Transverse colon (tissue), 4 donors: ENCODE data around the gene SWSAP1. TPM values are rescaled to one million over a fixed set of nuclear protein-coding genes. Genes with fewer than 3 reads are reported as not detected.
A peak's percentile ranks its signal among the peaks of the same experiment; 100 is the strongest.
"Not testable (repeated sequence)": the region's sequence is repeated elsewhere in the genome, so short reads cannot be mapped to it uniquely, and the experiment has no call there.

Source experiments
- DNase-seq: peaks from one replicate; pipeline ENCODE4 v3.0.0-alpha.2; 2019
- H3K27ac ChIP-seq, 4 donors: fragments of 200-600 bp; sonication (generic); 2 replicates each; pipeline ENCODE4 v1.5.1; 2016 to 2018; ENCODE audit warnings: inconsistent platforms in 4 of 4
- H3K27me3 ChIP-seq: fragments of 200-600 bp; sonication (generic); 2 replicates; pipeline ENCODE4 v1.5.1; 2017; ENCODE audit warnings: inconsistent platforms
- H3K36me3 ChIP-seq, 4 donors: fragments of 200-600 bp; sonication (generic); 2 replicates each; pipeline ENCODE4 v1.5.1; 2017 to 2019; ENCODE audit warnings: inconsistent platforms in 4 of 4
- H3K4me1 ChIP-seq, 4 donors: fragments of 200-600 bp; sonication (generic); 2 replicates each; pipeline ENCODE4 v1.5.1; 2017 to 2020; ENCODE audit warnings: inconsistent platforms in 4 of 4
- H3K4me3 ChIP-seq, 4 donors: fragments of 200-600 bp; sonication (generic); 1 replicate in 1 of 4; 2 replicates in 3 of 4; pipeline versions ENCODE4 v1.5.1 to v1.6.1; 2017 to 2019; ENCODE audit warnings: inconsistent platforms in 4 of 4
- H3K9me3 ChIP-seq, 2 donors: fragments of 200-600 bp; sonication (generic); 2 replicates each; pipeline ENCODE4 v1.5.1; 2017 to 2019; ENCODE audit warnings: inconsistent platforms in 2 of 2
- CTCF ChIP-seq, 5 experiments: fragments of 200-600 bp in 3 of 5; fragments of 450-650 bp in 2 of 5; sonication (generic) in 3 of 5; IDR thresholded peaks; 1 replicate in 2 of 5; 2 replicates in 3 of 5; pipeline ENCODE4 v1.5.1; 2016 to 2017; ENCODE audit warnings: antibody characterized with exemption in 5 of 5, inconsistent platforms in 3 of 5, mild to moderate bottlenecking in 2 of 5, moderate library complexity in 1 of 5
- EP300 ChIP-seq: sonication (generic); formaldehyde crosslinking; IDR thresholded peaks from one replicate; pipeline ENCODE4 v1.6.1; 2017; ENCODE audit warnings: antibody characterized with exemption, low read depth
- POLR2A ChIP-seq: fragments of 450-650 bp; IDR thresholded peaks from one replicate; pipeline ENCODE4 v1.6.1; 2016; ENCODE audit warnings: antibody characterized with exemption, mild to moderate bottlenecking, moderate library complexity
- POLR2AphosphoS5 ChIP-seq, 3 donors: sonication (generic); formaldehyde crosslinking; IDR thresholded peaks; one replicate each; pipeline ENCODE4 v1.6.1; 2016; ENCODE audit warnings: antibody characterized with exemption in 3 of 3
- WGBS, 2 donors: methylation state at CpG; one replicate each; pipeline ENCODE4 v1.1.5; 2018; ENCODE audit warnings: low coverage in 1 of 2; 5-methylcytosine and 5-hydroxymethylcytosine counted together
- in situ Hi-C, 4 donors: fragments of 200-750 bp; cut with MboI; loops; one replicate each; pipeline versions ENCODE4 v1.15.0 to v1.15.1; 2017; ENCODE audit warnings: low sequenced_read_pairs in 3 of 4, low pct_ligation_motif_present in 1 of 4, low pct_unique_long_range_greater_than_20kb in 1 of 4
- intact Hi-C: fragments of 100-400 bp; cut with DNase I; formaldehyde crosslinking; loops from one replicate; pipeline ENCODE4 v1.15.1; 2023; ENCODE audit warnings: low total_unique reads
- total RNA-seq, 4 donors: library from RNA; depleted of rRNA; stranded (reverse); fragments of >200 nt; gene quantifications; one replicate each; pipeline ENCODE4 v1.1.0, GENCODE V29; 2016

The SWSAP1 gene
- total RNA-seq, 4 donors from 2014 or later: 2.1 to 11.1 (median 2.6) TPM

GRCh38 chr19:11337080-11337479 is 37.4 kb upstream of the SWSAP1 start:
- H3K27me3 ChIP-seq: no peaks in the 10 kb centered on the region
- peaks cover 0 to 21% (median 6%) of the 10 kb centered on the region in 4 donors for H3K36me3 ChIP-seq
- intact Hi-C loops: no loop called here
- H3K27ac ChIP-seq: no peak overlapping the region
- no peaks in the 10 kb centered on the region for H3K9me3 ChIP-seq
- WGBS, 2 donors: 74 to 78% methylated on average over 10 to 14 of the region's 14 CpGs
- no peak overlapping the region for H3K4me3 ChIP-seq
- TF ChIP-seq CTCF (IDR thresholded peaks at IDR 0.05): no peak
- no peak for TF ChIP-seq EP300
- no peak for TF ChIP-seq POLR2AphosphoS5 (IDR thresholded peaks at IDR 0.05)
- TF ChIP-seq POLR2A: no peak
- peaks cover 10 to 23% (median 22%) of the 10 kb centered on the region in 4 donors for H3K4me1 ChIP-seq
- in situ Hi-C loops: no loop called here
- DNase-seq: no peak

DNA sequence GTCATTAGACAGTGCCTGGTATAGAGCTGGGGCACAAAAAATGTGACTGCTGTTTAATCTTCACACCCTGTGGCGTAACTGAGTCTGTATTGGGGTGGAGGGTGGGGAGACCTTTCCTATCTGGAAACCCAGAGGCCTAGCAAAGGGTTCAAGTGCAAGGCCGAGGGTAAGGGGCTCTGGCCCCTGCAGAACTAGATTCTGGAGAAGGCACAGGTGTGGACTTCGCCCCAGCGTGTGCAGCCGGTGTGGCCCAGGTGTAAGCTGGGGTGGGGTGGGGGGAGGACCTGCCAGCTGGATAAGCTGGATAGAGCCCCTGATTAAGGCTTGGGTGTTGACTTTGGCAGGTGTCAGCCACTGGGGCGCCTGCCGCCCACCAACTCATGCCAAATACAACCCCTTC is 36.3 kb upstream of the SWSAP1 start:
- H3K27ac ChIP-seq: peak overlapping the region; percentile 79 to 93 (median 90)
- no peak for TF ChIP-seq EP300
- no peak for TF ChIP-seq POLR2A
- no peak for TF ChIP-seq CTCF (IDR thresholded peaks at IDR 0.05)
- no peak for TF ChIP-seq POLR2AphosphoS5 (IDR thresholded peaks at IDR 0.05)
- no peaks in the 10 kb centered on the region for H3K9me3 ChIP-seq
- 20 to 69% methylated on average over 1 to 4 of the region's 7 CpGs for WGBS, 2 donors
- H3K4me1 ChIP-seq: peaks cover 10 to 23% (median 22%) of the 10 kb centered on the region in 4 donors
- in situ Hi-C loops: no loop called here
- intact Hi-C loops: no loop called here
- peaks cover 0 to 21% (median 2%) of the 10 kb centered on the region in 4 donors for H3K36me3 ChIP-seq
- peak overlapping the region in 2 of 4 donors; percentile 70 to 82 for H3K4me3 ChIP-seq
- no peaks in the 10 kb centered on the region for H3K27me3 ChIP-seq
- DNase-seq: peak; percentile 54

DNA sequence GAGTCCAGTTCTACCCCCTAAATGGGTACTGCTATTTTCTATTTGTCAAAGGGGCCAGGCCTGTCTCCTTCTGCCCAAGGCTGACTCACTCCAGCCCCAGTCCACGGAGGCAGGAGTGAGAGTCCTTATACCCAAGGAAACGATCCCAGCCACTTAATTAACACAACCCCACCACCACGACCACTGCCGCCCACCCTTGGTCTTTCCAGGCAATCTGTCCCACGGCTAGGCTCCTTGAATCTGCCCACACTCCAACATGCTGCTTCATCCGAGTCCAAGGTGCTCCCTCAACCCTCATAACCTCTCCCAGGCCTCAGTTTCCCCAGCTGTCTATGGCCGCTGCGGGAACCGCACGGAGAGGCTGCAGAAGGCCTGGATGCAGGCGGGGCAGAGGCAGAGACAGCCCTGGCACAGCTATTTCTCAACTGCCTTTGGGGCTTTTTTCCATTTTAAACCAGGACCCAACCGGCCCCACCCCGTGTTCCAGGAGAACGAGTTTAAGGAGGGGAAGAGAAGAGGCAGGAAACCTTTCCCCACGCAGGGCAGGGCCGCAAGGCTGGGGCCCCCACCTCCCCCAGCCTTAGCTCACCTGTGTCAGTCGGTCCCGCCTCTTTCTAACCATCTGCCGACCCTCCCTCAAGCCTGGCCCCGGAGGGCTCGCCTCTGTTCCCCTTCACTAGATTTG is 35.8 kb upstream of the SWSAP1 start:
- Histone ChIP-seq H3K9me3 (no peaks in the 10 kb centered on the region), H3K4me3 (peak overlapping the region; percentile 70 to 88 (median 82)), H3K36me3 (peaks cover 0 to 18% (median 2%) of the 10 kb centered on the region in 4 donors), H3K27me3 (no peaks in the 10 kb centered on the region), H3K27ac (peak overlapping the region; percentile 79 to 93 (median 90)), H3K4me1 (peaks cover 10 to 26% (median 24%) of the 10 kb centered on the region in 4 donors)
- WGBS, 2 donors: 13 to 16% methylated on average over 3 to 21 of the region's 21 CpGs
- intact Hi-C loops: no loop called here
- in situ Hi-C loops: no loop called here
- DNase-seq: no peak
- no peak for TF ChIP-seq CTCF (IDR thresholded peaks at IDR 0.05)
- TF ChIP-seq POLR2A: no peak
- TF ChIP-seq EP300: no peak
- no peak for TF ChIP-seq POLR2AphosphoS5 (IDR thresholded peaks at IDR 0.05)

- Histone ChIP-seq H3K36me3 (peaks cover 0 to 11% (median 2%) of the 10 kb centered on the region in 4 donors), H3K4me1 (peaks cover 14 to 34% (median 32%) of the 10 kb centered on the region in 4 donors), H3K27ac (peak within 1 kb of the TSS; percentile 79 to 93 (median 90)), H3K9me3 (no peaks in the 10 kb centered on the region), H3K4me3 (peak within 1 kb of the TSS; percentile 70 to 88 (median 82)), H3K27me3 (no peaks in the 10 kb centered on the region)
- WGBS, 2 donors: 8% methylated on average over 21 of the region's 53 CpGs; no CpG with 5 or more reads in 1 of the 2 donors
- peak; percentile 96 for DNase-seq
- TF ChIP-seq POLR2AphosphoS5 (IDR thresholded peaks at IDR 0.05) (peak; percentile 75 to 89 (median 88)), POLR2A (peak; percentile 65), CTCF (IDR thresholded peaks at IDR 0.05) (no peak)
- in situ Hi-C loops (no loop called here), intact Hi-C loops (no loop called here)
These were observed 35.0 kb upstream of the SWSAP1 start, which contains the start of gene RAB3D for GRCh38 chr19:11339254-11340098. RAB3D (minus strand) TSS chr19:11339657; CDS start chr19:11337399, 2,258 bp downstream.

DNA sequence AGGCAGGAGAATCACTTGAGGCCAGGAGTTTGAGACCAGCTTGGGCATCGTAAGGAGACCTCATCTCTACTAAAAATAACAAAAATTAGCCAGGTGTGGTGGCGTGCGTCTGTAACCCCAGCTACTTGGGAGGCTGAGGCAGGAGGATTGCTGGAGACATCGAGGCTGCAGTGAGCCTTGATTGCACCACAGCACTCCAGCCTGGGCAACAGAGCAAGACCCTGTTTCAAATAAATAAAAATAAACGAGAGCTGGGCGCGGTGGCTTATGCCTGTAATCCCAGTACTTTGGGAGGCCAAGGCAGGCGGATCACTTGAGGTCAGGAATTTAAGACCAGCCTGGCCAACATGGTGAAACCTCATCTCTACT is 34.4 kb upstream of the SWSAP1 start:
- DNase-seq, H3K36me3 ChIP-seq, intact Hi-C loops, H3K27me3 ChIP-seq, H3K9me3 ChIP-seq, in situ Hi-C loops: not testable (repeated sequence)
- WGBS, 2 donors: 51 to 76% methylated on average over 4 to 8 of the region's 8 CpGs
- Histone ChIP-seq H3K4me3 (peak overlapping the region in 2 of 4 donors; percentile 70 to 82), H3K4me1 (peaks cover 17 to 40% (median 38%) of the 10 kb centered on the region in 4 donors), H3K27ac (peak overlapping the region; percentile 79 to 93 (median 90))
